Osteoblast (primary cell): ENCODE results near the gene SMIM45.

ENCODE experiments used
- DNase-seq: peaks from one replicate; pipeline ENCODE4 v3.0.0; 2011; ENCODE audit warnings: low spot score, mixed read lengths; ENCODE audit not compliant: insufficient read length; ENCODE audit errors: missing footprints
- H2AFZ ChIP-seq: 2 replicates; pipeline ENCODE4 v1.6.0; 2011; ENCODE audit warnings: mild to moderate bottlenecking, low read length
- H3K27ac ChIP-seq: 2 replicates; pipeline ENCODE4 v1.5.1; 2011; ENCODE audit warnings: mild to moderate bottlenecking, low read depth, low read length, moderate library complexity
- H3K27me3 ChIP-seq: 2 replicates; pipeline ENCODE4 v1.6.0; 2012; ENCODE audit warnings: mild to moderate bottlenecking, control low read depth, inconsistent platforms, low read length, moderate library complexity; ENCODE audit not compliant: insufficient read depth
- H3K36me3 ChIP-seq: 2 replicates; pipeline ENCODE4 v1.5.1; 2011; ENCODE audit warnings: mild to moderate bottlenecking, low read length, control low read depth, moderate library complexity; ENCODE audit not compliant: insufficient read depth
- H3K4me1 ChIP-seq: 2 replicates; pipeline ENCODE4 v1.5.1; 2011; ENCODE audit warnings: mild to moderate bottlenecking, low read length, control low read depth, moderate library complexity; ENCODE audit not compliant: insufficient read depth
- H3K4me2 ChIP-seq: 2 replicates; pipeline ENCODE4 v1.6.0; 2011; ENCODE audit warnings: mild to moderate bottlenecking, low read length; ENCODE audit not compliant: insufficient read depth
- H3K4me3 ChIP-seq: fragments of 200-600 bp; sonication (generic); 3 replicates; pipeline ENCODE4 v1.5.1; 2012; ENCODE audit warnings: mild to moderate bottlenecking, low read length, inconsistent platforms; ENCODE audit not compliant: insufficient read depth
- H3K79me2 ChIP-seq: 2 replicates; pipeline ENCODE4 v1.6.0; 2012; ENCODE audit warnings: mild to moderate bottlenecking, low read length, control low read depth, inconsistent platforms; ENCODE audit not compliant: insufficient read depth
- H3K9me3 ChIP-seq: 2 replicates; pipeline ENCODE4 v1.5.1; 2011; ENCODE audit warnings: low read depth, low read length, control low read depth
- H4K20me1 ChIP-seq: 2 replicates; pipeline ENCODE4 v1.6.0; 2012; ENCODE audit warnings: mild to moderate bottlenecking, low read length, control low read depth; ENCODE audit not compliant: insufficient read depth
- TF ChIP-seq, protein P1 (sequence below): IDR thresholded peaks from 2 replicates; pipeline ENCODE4 v1.5.1; 2011; ENCODE audit warnings: mild to moderate bottlenecking, low read depth, low read length, moderate library complexity; ENCODE audit errors: extremely low read depth

Gene SMIM45

DNA sequence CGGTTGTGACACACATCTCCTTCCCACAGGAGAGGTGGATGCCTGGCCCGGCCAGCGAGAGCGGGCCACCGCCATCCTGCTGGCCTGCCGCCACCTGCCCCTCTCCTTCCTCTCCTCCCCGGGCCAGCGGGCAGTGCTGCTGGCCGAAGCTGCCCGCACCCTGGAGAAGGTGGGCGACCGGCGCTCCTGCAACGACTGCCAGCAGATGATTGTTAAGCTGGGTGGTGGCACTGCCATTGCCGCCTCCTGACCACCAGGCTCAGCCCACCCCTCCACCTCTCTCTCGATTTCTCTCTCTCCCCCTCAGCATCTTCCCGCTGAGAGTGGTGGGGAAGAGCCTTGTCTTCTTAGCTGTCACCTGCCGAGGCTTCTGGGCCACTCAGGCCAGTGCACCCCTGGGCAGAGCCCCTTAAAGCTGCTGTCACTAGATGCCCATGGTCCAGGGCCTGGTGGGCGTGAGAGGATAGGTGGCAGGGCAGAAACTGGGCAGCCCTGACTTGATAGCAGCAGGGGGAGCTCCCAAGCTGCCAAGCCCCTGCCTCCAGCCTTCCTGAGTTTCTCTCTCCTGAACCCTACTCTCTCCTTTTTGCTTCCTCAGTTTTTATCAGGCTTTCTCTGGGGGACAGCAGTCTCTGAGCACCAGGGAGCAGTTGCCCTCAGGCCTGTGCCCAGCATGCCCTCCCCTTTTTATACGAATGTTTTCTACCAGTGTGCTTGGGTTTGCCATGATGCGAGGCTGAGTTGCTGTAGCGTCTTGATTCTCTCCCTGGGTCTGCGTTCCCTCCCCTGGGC, 46.3 kb upstream of the SMIM45 start:
- Histone ChIP-seq H3K79me2 (no peaks in the 10 kb centered on the region), H3K27ac (no peak overlapping the region), H3K4me2 (no peak overlapping the region), H3K36me3 (peaks cover 14% of the 10 kb centered on the region), H3K27me3 (peaks cover 14% of the 10 kb centered on the region), H3K4me3 (no peak overlapping the region), H3K9me3 (no peaks in the 10 kb centered on the region), H3K4me1 (no peaks in the 10 kb centered on the region), H4K20me1 (peaks cover 11% of the 10 kb centered on the region), H2AFZ (no peak overlapping the region)
- peak; percentile 71 for DNase-seq
- TF ChIP-seq, protein P1, sequence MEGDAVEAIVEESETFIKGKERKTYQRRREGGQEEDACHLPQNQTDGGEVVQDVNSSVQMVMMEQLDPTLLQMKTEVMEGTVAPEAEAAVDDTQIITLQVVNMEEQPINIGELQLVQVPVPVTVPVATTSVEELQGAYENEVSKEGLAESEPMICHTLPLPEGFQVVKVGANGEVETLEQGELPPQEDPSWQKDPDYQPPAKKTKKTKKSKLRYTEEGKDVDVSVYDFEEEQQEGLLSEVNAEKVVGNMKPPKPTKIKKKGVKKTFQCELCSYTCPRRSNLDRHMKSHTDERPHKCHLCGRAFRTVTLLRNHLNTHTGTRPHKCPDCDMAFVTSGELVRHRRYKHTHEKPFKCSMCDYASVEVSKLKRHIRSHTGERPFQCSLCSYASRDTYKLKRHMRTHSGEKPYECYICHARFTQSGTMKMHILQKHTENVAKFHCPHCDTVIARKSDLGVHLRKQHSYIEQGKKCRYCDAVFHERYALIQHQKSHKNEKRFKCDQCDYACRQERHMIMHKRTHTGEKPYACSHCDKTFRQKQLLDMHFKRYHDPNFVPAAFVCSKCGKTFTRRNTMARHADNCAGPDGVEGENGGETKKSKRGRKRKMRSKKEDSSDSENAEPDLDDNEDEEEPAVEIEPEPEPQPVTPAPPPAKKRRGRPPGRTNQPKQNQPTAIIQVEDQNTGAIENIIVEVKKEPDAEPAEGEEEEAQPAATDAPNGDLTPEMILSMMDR: no peak

DNA sequence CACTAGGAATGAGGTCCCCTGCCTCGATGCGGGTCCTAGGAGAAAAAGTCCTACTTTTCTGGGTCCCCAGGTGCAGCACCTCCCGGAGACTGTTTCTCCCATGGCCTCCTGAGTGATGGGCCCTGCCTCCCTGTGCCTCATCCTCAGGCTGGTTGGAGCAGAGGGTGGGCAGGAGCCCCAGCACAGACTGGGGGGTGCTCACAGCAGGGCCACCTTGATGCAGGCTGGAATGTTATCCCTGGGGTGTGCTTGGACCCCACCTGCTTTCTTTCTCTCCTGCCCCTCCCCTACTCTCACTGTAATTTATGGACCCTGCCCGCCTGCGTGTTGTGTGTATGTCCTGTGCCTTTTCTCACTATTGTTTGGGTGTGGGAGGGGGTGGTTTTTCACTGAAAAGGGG, 45.1 kb upstream of the SMIM45 start:
- peaks cover 27% of the 10 kb centered on the region for H3K27me3 ChIP-seq
- H3K79me2 ChIP-seq: no peaks in the 10 kb centered on the region
- H3K4me3 ChIP-seq: no peak overlapping the region
- TF ChIP-seq, protein P1: no peak
- no peaks in the 10 kb centered on the region for H3K4me1 ChIP-seq
- no peak for DNase-seq
- H3K27ac ChIP-seq: no peak overlapping the region
- peaks cover 8% of the 10 kb centered on the region for H3K36me3 ChIP-seq
- no peaks in the 10 kb centered on the region for H3K9me3 ChIP-seq
- H4K20me1 ChIP-seq: peaks cover 6% of the 10 kb centered on the region
- no peak overlapping the region for H3K4me2 ChIP-seq
- H2AFZ ChIP-seq: no peak overlapping the region

DNA sequence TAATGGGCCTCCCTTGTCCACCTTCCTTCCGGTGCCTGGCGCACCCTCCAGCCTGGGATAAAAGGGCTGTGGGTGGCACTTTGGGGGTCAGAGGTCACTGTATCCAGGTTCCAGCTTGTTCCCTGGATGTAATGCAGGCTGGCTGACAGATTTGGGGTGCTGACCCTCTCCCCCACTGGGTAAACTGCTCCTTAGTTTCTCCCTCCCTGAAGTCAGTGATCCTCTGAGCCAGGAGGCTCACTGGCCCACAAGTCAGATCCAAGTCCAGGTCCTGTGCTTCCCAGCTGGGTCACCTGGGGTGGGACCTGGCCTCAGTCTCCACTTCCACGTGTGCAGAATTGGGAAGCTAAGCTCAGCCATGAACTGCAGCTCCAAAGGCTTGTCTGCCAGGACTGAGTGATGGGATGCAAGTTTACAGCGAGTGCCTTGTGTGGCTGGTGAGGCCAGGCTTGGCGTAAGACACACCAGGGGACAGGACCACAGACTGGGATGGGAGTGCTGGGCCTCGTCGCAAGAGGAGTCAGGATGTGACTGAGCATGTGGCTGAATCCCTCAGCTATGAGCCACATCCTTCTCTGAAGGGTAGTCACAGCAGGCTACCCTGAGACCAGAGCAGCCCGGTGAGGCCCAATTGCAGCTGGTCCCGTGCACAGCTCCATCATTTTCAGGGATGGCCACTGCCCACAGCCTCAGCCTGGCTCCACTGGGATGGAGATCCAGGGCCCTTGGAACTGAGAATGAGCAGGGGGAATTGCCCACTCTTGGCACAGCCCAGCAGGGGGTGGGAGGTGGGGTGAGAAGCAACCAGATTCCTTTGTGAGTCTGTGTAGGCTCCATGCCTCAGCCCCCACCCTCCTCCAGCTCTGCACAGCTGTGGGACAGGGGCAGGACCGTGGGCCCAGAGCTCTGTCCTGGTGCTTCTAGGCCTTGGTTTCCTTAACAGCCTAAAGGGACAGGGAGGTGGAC, 44.2 kb upstream of the SMIM45 start:
- no peaks in the 10 kb centered on the region for H3K79me2 ChIP-seq
- H3K27ac ChIP-seq: no peak overlapping the region
- H3K27me3 ChIP-seq: peaks cover 36% of the 10 kb centered on the region
- no peaks in the 10 kb centered on the region for H3K4me1 ChIP-seq
- peak; percentile 92 for DNase-seq
- TF ChIP-seq, protein P1: no peak
- no peak overlapping the region for H3K4me2 ChIP-seq
- H2AFZ ChIP-seq: no peak overlapping the region
- peaks cover 6% of the 10 kb centered on the region for H4K20me1 ChIP-seq
- H3K36me3 ChIP-seq: peaks cover 6% of the 10 kb centered on the region
- H3K9me3 ChIP-seq: no peaks in the 10 kb centered on the region
- no peak overlapping the region for H3K4me3 ChIP-seq
